SU-DHL-6 (cell line): ENCODE results near the gene RIN3.

ENCODE experiments used
- EZH2phosphoT487 ChIP-seq: fragments of 200-600 bp; sonication (generic), shearing (Covaris generic); conservative IDR thresholded peaks from 2 replicates; pipeline ENCODE4 v1.6.1; 2018; ENCODE audit warnings: mild to moderate bottlenecking, antibody characterized with exemption, low read length, moderate library complexity, mixed read lengths
- TF ChIP-seq, protein P1 (sequence below): fragments of 200-600 bp; sonication (generic); IDR thresholded peaks from one replicate; pipeline ENCODE4 v1.5.1; 2017; ENCODE audit warnings: antibody characterized with exemption, mild to moderate bottlenecking, low read length, moderate library complexity; ENCODE audit not compliant: insufficient read depth, poor library complexity, severe bottlenecking

DNA sequence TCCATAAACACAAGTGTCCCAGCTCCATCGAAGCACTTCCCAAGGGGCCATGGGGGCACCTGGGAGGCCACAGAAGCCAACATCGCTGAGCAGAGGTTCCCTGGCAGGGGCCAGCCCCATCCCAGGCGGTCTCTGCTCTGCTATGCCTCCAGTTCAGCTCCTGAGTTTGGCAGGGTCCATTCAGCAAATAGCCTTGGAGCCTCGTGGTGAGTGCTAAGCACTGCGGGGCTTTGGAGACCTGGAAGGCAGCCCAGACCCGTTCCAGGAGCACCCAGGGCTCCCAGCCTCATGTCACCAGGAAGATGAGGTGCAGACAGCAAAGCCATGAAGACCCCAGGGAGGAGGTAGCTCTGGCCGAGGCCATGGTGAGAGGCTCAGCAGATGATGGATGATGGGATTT, 125.3 kb downstream of the RIN3 start:
- TF ChIP-seq, protein P1, sequence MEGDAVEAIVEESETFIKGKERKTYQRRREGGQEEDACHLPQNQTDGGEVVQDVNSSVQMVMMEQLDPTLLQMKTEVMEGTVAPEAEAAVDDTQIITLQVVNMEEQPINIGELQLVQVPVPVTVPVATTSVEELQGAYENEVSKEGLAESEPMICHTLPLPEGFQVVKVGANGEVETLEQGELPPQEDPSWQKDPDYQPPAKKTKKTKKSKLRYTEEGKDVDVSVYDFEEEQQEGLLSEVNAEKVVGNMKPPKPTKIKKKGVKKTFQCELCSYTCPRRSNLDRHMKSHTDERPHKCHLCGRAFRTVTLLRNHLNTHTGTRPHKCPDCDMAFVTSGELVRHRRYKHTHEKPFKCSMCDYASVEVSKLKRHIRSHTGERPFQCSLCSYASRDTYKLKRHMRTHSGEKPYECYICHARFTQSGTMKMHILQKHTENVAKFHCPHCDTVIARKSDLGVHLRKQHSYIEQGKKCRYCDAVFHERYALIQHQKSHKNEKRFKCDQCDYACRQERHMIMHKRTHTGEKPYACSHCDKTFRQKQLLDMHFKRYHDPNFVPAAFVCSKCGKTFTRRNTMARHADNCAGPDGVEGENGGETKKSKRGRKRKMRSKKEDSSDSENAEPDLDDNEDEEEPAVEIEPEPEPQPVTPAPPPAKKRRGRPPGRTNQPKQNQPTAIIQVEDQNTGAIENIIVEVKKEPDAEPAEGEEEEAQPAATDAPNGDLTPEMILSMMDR: no peak
- no peak for TF ChIP-seq EZH2phosphoT487
